Limb (tissue), 2 donors: ENCODE results near the gene LCMT1.
"Not testable (repeated sequence)": the region's sequence is repeated elsewhere in the genome, so short reads cannot be mapped to it uniquely, and the experiment has no call there.

ENCODE experiments used
- DNase-seq, 2 donors: peaks; one replicate each; pipeline ENCODE4 v3.0.0-alpha.2; 2016; ENCODE audit errors: extremely low spot score in 2 of 2

Gene LCMT1

GRCh38 chr16:25094596-25094995, 16.9 kb upstream of the LCMT1 start:
- no peak for DNase-seq

GRCh38 chr16:25095636-25096035, 15.9 kb upstream of the LCMT1 start:
- no peak for DNase-seq

GRCh38 chr16:25097276-25097975, 14.1 kb upstream of the LCMT1 start:
- DNase-seq: no peak

DNA sequence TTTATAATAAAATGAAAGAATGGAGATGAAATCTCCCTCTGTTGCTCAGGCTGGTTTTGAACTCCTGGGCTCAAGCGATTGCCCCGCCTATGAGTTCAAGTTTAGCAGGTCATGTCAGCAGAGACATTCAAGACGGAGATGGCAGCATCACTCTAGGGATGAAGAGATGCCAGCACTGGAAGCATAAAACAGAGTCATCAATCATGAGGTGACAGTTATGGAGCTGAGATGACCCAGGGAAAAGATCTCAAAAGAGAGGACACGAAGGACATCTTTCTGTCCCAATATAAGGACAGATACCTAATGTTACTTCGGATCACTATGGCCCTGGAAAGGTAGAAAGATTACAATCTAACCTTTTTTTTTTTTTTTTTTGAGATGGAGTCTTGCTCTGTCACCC, 11.0 kb upstream of the LCMT1 start:
- no peak for DNase-seq

- peak; percentile 84 to 92 for DNase-seq
Measured at GRCh38 chr16:25106567-25107465, 4.7 kb upstream of the LCMT1 start.

DNA sequence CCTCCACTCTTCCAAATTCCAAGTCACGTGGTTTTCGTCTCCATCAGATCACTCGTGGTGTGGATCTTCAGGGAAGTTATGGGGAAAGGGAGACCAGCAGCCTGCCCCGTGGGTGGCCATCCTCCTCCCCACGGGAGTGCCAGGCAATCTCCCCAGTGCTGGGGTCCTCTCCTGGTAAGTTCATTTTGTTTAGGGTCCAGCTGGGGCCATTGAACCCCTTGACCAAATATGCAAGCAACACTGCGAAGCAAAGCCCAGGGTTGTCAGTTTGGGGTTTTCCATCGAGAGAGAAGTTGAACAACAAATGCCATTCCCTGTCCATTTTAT, 4.1 kb upstream of the LCMT1 start:
- peak in 1 of 2 donors; percentile 34 for DNase-seq

DNA sequence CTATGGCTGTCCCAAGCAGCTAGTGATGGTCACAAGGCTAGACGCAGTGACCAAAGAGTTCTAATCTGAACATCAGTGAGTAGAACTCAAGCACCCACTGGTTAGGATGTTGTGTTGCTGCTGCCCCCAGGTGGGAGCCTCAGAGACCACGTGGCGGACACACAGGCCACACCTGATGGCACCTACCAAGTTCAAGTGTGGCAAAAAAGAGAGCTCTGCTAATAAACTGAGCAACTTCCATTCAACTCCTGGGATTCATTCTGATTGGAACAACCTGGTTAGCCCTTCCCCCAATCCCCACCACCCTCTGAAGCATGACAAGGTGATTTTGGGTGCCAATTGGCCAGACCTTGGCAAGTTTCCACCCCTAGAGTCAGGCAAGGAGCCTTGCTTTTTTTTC, 3.5 kb upstream of the LCMT1 start:
- DNase-seq: no peak

DNA sequence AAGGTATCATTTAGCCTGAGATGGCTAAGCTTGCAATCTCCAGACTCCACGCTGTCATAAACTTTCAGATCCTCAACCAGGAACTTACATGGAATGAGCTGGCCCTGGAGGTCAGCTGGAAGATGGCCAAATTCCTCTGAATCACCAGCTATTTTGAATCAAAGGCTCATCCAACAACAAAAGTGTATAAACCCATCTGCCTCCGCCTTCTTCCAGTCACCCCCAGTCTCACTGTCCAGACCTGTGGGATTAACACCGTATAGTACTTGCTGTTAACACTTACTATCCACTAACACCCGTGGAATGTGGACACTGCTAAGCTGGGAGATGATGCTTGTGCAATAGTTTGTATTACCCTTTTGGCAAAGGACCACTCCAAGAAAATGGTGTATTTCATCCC, 1.9 kb upstream of the LCMT1 start:
- no peak for DNase-seq

DNA sequence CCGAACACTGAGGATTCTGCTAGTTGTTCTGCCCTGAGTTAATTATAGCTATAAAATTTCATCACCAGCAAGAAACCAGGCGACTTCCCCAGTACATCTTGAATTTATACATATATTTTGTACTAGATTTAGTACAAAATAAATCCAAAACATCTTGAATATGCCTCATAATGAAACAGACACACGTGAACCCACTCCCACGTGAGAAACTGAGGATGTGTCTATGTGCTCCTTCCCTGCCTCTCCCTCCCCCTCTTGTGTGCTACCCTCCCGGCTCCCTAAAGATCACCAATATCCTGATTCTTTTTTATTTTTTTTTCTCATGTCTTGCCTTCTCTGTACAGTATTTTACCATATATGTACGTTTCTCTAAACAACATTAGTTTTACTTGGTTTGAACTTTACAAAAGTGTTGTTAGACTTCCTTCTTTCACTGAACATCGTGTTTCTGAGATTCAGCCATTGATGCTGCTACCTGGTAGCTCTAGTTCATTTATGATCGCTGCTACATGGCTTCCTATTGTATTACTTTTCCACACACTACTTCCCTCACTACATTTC, 1.1 kb upstream of the LCMT1 start:
- no peak for DNase-seq

DNA sequence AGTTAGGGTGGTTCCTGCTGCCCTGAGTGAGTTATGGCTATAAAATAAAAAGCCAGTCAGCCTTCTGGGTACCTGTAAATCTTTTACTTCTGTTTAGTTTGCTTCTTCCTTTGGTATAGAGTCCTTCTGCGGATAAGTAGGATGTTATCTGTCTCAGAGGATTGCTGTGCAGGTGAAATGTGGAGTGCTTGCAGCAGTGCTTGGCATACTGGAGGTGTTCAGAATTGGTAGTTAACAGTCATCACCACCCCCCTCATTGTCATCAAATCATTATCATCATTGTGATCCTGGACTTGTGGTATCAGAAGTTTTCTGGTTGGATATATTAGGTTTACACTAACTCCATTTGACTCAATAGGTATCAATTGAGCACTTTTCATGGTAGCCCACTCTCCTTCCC, 2.6 kb downstream of the LCMT1 start:
- no peak for DNase-seq

DNA sequence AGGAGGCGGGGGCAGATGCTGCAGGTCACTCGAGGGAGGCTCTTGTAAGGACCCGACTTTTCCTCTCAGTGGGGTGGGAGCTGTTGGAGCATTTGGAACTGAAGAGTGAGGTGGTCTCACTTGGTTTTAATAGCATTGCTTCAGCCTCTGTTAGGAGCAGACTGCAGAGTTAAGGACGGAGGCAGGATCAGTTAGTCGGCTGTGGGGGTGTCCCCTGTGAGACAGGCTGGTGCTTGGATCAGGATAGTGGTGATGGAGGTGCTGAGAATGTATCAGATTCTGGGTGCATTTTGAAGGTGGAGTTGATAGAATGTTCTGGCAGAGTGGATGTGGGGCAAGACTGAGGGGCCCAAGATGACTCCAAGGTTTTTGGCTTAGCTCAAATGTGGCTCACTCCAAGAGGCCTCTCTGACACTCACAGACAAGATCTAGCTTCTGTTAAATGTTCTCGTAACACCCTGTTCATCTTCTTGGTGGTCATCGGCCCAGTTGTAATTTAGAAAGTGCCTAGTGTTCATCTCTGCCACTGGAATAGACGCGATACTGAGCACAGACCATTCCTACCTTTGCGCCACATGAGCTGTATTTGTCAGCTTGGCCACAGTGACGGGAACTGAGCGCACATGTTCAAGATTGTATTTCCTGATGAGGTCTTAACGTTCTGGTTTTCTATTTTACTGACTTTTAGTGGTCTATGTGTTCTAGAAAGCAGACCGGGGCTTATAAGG, 7.5 kb downstream of the LCMT1 start:
- DNase-seq: no peak

DNA sequence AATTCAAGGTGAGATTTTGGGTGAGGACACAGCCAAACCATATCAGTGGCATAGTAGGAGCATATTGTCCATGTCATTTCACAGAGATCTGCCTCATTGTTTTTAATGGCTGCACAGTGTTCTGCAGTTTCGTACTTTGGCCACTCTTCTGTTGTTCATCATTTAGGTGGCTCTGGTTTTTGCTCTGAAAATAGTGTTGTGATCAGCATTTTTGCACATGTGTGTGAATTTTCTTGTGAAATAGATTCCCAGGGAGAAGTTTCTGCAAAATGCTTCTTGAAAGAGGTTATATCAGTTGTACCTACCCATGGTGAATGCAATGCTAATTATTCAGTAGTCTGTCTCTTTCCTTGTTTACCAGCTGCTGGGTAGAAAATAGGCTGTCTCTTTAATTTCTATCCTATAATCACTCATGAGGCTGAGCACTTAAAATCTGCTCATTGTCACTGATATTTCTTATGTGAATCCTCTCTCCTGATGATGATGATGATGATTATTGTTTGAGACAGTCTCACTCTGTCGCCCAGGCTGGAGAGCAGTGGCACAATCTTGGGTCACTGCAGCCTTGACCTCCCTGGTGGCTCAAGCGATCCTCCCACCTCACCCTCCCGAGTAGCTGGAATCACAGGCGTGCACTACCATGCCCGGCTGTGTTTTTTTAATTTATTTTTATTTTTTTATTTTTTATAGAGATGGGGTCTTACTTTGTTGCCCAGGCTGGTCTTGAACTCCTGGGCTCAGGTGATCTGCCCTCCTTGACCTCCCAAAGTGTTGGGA, 10.5 kb downstream of the LCMT1 start:
- no peak for DNase-seq

- DNase-seq: no peak
Measured at GRCh38 chr16:25124503-25124902, 13.0 kb downstream of the LCMT1 start.

DNA sequence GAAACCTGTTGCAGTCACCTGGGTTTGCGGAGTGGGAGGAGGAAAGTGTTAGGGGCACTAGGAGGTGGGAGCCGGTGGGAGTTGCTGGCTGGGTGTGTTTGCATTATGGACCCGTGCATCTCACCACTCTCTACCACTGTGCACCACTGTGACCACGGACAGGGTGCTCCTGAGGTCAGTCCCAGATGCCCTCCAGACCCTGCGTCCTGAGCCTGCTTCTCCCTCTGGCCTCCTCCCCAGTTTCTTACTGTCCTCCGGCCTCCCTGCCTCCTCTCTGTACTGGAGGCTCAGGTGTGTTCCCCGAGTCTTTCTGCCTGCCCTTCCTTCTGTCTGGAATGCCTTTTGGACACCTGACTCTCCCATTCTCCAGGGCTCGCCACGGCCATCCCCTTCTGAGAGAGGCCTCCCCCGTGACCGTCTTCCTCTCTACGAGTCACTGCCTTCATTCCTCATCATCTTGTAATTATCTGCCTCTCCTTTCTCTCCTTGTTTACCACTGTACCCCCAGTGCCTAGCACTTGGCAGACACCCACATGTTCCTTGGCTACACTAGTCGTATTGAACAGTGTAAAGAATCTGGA, 14.6 kb downstream of the LCMT1 start:
- DNase-seq: not testable (repeated sequence)

- DNase-seq: no peak
Measured at GRCh38 chr16:25126820-25127232, 15.3 kb downstream of the LCMT1 start.

GRCh38 chr16:25132751-25133150, 21.2 kb downstream of the LCMT1 start:
- DNase-seq: not testable (repeated sequence)

DNA sequence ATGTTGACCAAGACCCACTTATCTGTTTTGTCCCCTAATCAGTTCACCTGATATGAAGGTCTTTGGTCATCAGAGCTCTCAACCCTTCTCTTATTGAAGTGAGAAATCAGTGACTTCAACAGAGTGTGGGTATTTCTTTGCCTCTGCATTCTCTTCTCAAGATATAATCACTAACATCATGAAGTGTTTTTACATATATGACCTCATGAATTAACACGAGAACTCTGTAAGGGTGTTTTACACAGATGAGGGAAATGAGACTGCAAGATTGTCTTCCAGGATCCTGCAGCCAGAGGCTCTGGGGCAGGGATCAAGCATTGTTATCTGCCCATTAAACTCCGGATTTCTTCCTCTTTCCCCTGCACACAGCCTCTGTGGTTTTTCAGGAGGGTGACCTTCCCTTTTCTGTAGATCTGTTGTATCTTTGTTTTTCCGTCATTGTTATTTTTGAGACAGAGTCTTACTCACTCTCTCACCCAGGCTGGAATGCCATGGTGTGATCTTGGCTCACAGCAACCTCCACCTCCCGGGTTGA, 22.7 kb downstream of the LCMT1 start:
- no peak for DNase-seq

GRCh38 chr16:25135254-25135878, 23.8 kb downstream of the LCMT1 start:
- no peak for DNase-seq

GRCh38 chr16:25138130-25138529, 26.6 kb downstream of the LCMT1 start:
- DNase-seq: no peak

- no peak for DNase-seq
Measured at GRCh38 chr16:25140459-25140858, 28.9 kb downstream of the LCMT1 start.
